ENCODE measurements around the gene GAMT.

DNA sequence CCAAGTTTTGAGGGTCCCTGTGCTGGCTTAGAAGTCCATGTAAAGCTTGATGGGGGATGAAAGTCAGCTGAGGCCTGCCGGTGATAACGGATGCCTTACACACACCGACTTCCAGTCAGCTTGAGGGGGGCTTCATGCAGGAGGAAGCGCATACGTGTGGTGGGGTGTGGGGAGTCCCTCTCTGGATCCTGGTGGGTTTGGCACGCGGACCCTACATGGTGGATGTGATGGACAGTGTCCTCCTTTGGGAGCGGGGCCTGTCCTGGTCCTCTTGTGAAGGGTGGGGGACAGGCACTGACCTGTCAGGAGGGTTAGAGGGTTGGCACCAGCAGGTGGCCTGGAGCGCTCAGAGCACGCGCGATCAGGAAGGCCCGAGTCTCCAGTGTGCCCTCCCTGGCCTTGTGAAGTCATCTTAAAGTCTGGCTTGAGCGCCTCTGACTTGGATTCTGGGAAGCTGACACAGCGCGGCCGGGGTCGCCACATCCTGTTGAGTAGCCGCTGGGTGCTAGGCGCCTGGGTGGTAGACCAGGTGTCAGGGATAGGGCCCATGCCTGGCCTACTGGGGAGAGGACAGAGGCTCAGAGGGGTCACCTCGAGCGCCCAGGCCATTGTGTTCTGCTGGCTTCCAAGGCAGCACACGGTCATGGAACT is 8.9 kb upstream of the GAMT start:
- TF ChIP-seq EZH2 (IDR thresholded peaks at IDR 0.05) = no peak
- no peak for TF ChIP-seq POLR2AphosphoS5 (IDR thresholded peaks at IDR 0.05; ENCODE audit: borderline replicate concordance, low read depth, low read length)

Measured in SK-N-MC (cell line).